Keratinocyte (primary cell): ENCODE results near the gene INPP5K. TPM values are rescaled to one million over a fixed set of nuclear protein-coding genes. Genes with fewer than 3 reads are reported as not detected.

Experiments
- DNase-seq: peaks from one replicate; pipeline ENCODE4 v3.0.0-alpha.2; 2011; ENCODE audit warnings: low read depth, missing footprints, low spot score
- FAIRE-seq: peaks from 2 replicates; lab custom pipeline; 2011; peaks lifted over from hg19 to GRCh38; lab: Jason Lieb, UNC
- H2AFZ ChIP-seq: 2 replicates; pipeline ENCODE4 v1.6.0; 2012; ENCODE audit warnings: low read length, control low read depth, inconsistent platforms; ENCODE audit not compliant: control insufficient read depth
- H3K27ac ChIP-seq: 2 replicates; pipeline ENCODE4 v1.5.1; 2011; ENCODE audit warnings: low read length; ENCODE audit not compliant: control insufficient read depth, insufficient read depth
- H3K27me3 ChIP-seq: 3 replicates; pipeline ENCODE4 v1.6.0; 2011; ENCODE audit warnings: low read length; ENCODE audit not compliant: control insufficient read depth, insufficient read depth; ENCODE audit errors: extremely low read depth
- H3K36me3 ChIP-seq, 2 experiments: 2 replicates in 1 of 2; 3 replicates in 1 of 2; pipeline ENCODE4 v1.5.1; 2011; ENCODE audit warnings: low read length in 2 of 2, mild to moderate bottlenecking in 1 of 2; ENCODE audit not compliant: control insufficient read depth in 2 of 2, insufficient read depth in 2 of 2; ENCODE audit errors: extremely low read depth in 1 of 2
- H3K4me1 ChIP-seq: 3 replicates; pipeline ENCODE4 v1.5.1; 2011; ENCODE audit warnings: low read length; ENCODE audit not compliant: control insufficient read depth, insufficient read depth; ENCODE audit errors: extremely low read depth
- H3K4me2 ChIP-seq: 3 replicates; pipeline ENCODE4 v1.6.0; 2011; ENCODE audit warnings: low read depth, low read length; ENCODE audit not compliant: control insufficient read depth, insufficient read depth; ENCODE audit errors: extremely low read depth
- H3K4me3 ChIP-seq, 3 experiments: fragments of 200-600 bp in 1 of 3; sonication (generic) in 1 of 3; 2 replicates in 2 of 3; 3 replicates in 1 of 3; pipeline ENCODE4 v1.5.1; 2011 to 2016; ENCODE audit warnings: low read length in 3 of 3, mild to moderate bottlenecking in 3 of 3, control low read depth in 2 of 3, inconsistent platforms in 1 of 3, low read depth in 1 of 3, mixed read lengths in 1 of 3, mixed run types in 1 of 3, moderate library complexity in 1 of 3; ENCODE audit not compliant: control insufficient read depth in 2 of 3, insufficient read depth in 2 of 3; ENCODE audit errors: extremely low read depth in 1 of 3
- H3K79me2 ChIP-seq: 2 replicates; pipeline ENCODE4 v1.6.0; 2012; ENCODE audit warnings: low read length; ENCODE audit not compliant: control insufficient read depth, insufficient read depth
- H3K9ac ChIP-seq: 3 replicates; pipeline ENCODE4 v1.6.0; 2011; ENCODE audit warnings: low read length; ENCODE audit not compliant: control insufficient read depth, insufficient read depth; ENCODE audit errors: extremely low read depth
- H3K9me1 ChIP-seq: 3 replicates; pipeline ENCODE4 v1.6.0; 2011; ENCODE audit warnings: low read length; ENCODE audit not compliant: control insufficient read depth, insufficient read depth; ENCODE audit errors: extremely low read depth
- H3K9me3 ChIP-seq: 2 replicates; pipeline ENCODE4 v1.5.1; 2012; ENCODE audit warnings: low read depth, low read length; ENCODE audit not compliant: control insufficient read depth
- H4K20me1 ChIP-seq: 3 replicates; pipeline ENCODE4 v1.6.0; 2011; ENCODE audit warnings: low read length; ENCODE audit not compliant: control insufficient read depth, insufficient read depth; ENCODE audit errors: extremely low read depth
- CTCF ChIP-seq, 3 experiments: IDR thresholded peaks in 1 of 3; conservative IDR thresholded peaks in 1 of 3; optimal IDR thresholded peaks in 1 of 3; 2 replicates in 2 of 3; 3 replicates in 1 of 3; pipeline versions ENCODE3 to v1.5.1; 2011; ENCODE audit warnings: low read length in 3 of 3, mild to moderate bottlenecking in 3 of 3, moderate library complexity in 2 of 3, control low read depth in 1 of 3, inconsistent platforms in 1 of 3; ENCODE audit not compliant: insufficient read depth in 2 of 3; ENCODE audit errors: extremely low read depth in 1 of 3
- EZH2 ChIP-seq: IDR thresholded peaks from one replicate; pipeline ENCODE4 v1.6.1; 2012; ENCODE audit warnings: inconsistent platforms, mild to moderate bottlenecking, low read length, moderate library complexity
- dilution Hi-C: fragments of 300-500 bp; cut with MboI; formaldehyde crosslinking; loops from one replicate; pipeline ENCODE4 v1.7.0; 2020; ENCODE audit warnings: low sequenced_read_pairs; ENCODE audit not compliant: extremely low pct_ligation_motif_present
- polyA plus RNA-seq, 5 experiments: library from polyadenylated mRNA; depleted of rRNA in 3 of 5; stranded (reverse) in 3 of 5; stranded (forward) in 1 of 5; unstranded in 1 of 5; fragments of >200 nt; gene quantifications; 1 replicate in 1 of 5; 2 replicates in 3 of 5; 3 replicates in 1 of 5; pipeline versions ENCODE4 v1.2.1 to v1.2.3, GENCODE V29; 2011 to 2012; ENCODE audit warnings: missing spikeins in 2 of 5, low read depth in 1 of 5, low replicate concordance in 1 of 5

Gene INPP5K
- polyA plus RNA-seq, 1 donor (not counting 4 experiments of a cell fraction or from before 2014, with no cell fraction given) = 23.0 TPM

- H3K27me3 ChIP-seq = no peaks in the 10 kb centered on the region
- no peak for FAIRE-seq
- H3K9me3 ChIP-seq = no peaks in the 10 kb centered on the region
- dilution Hi-C loops = no loop called here
- H3K36me3 ChIP-seq = peaks cover 0 to 5% of the 10 kb centered on the region in 2 experiments
- H3K4me1 ChIP-seq = peaks cover 41% of the 10 kb centered on the region
- H3K4me3 ChIP-seq = no peak overlapping the region
- H3K9ac ChIP-seq = no peak overlapping the region
- no peak for DNase-seq
- peaks cover 11% of the 10 kb centered on the region for H3K79me2 ChIP-seq
- H3K4me2 ChIP-seq = no peak overlapping the region
- no peak overlapping the region for H3K27ac ChIP-seq
- no peaks in the 10 kb centered on the region for H4K20me1 ChIP-seq
- H2AFZ ChIP-seq = no peak overlapping the region
- H3K9me1 ChIP-seq = no peaks in the 10 kb centered on the region
- TF ChIP-seq CTCF (optimal IDR thresholded peaks at IDR 0.05 in 1 of 3, IDR thresholded peaks at IDR 0.05 in 1 of 3, conservative IDR thresholded peaks at IDR 0.05 in 1 of 3; ENCODE audit: extremely low read depth in 1 of 3, insufficient read depth in 2 of 3, low read length in 3 of 3) (no peak), EZH2 (no peak)
Observed at GRCh38 chr17:1494203-1494602, 22.2 kb downstream of the INPP5K start.

- H3K9ac ChIP-seq = no peak overlapping the region
- H3K4me1 ChIP-seq = peaks cover 42% of the 10 kb centered on the region
- TF ChIP-seq EZH2 (no peak), CTCF (optimal IDR thresholded peaks at IDR 0.05 in 1 of 3, IDR thresholded peaks at IDR 0.05 in 1 of 3, conservative IDR thresholded peaks at IDR 0.05 in 1 of 3; ENCODE audit: extremely low read depth in 1 of 3, insufficient read depth in 2 of 3, low read length in 3 of 3) (no peak)
- H3K27me3 ChIP-seq = no peaks in the 10 kb centered on the region
- H3K4me2 ChIP-seq = peak overlapping the region; percentile 51
- peak overlapping the region; percentile 9 for H2AFZ ChIP-seq
- H3K9me1 ChIP-seq = no peaks in the 10 kb centered on the region
- peaks cover 17% of the 10 kb centered on the region for H3K79me2 ChIP-seq
- peaks cover 0 to 5% of the 10 kb centered on the region in 2 experiments for H3K36me3 ChIP-seq
- FAIRE-seq (no peak), DNase-seq (no peak)
- H3K4me3 ChIP-seq = no peak overlapping the region
- H3K27ac ChIP-seq = no peak overlapping the region
- H3K9me3 ChIP-seq = no peaks in the 10 kb centered on the region
- no peaks in the 10 kb centered on the region for H4K20me1 ChIP-seq
- dilution Hi-C loops = no loop called here
Observed at GRCh38 chr17:1493291-1493980, 23.0 kb downstream of the INPP5K start.
